Coronary artery (tissue), 2 donors: ENCODE data around the gene RNPEP.

Experiments used
- DNase-seq: peaks from one replicate; pipeline ENCODE4 v3.0.0-alpha.2; 2017; ENCODE audit warnings: low spot score
- H3K27ac ChIP-seq, 2 donors: fragments of 200-600 bp; sonication (generic); one replicate each; pipeline ENCODE4 v1.5.1; 2016 to 2019
- H3K4me3 ChIP-seq: fragments of 200-600 bp; sonication (generic); 2 replicates; pipeline ENCODE4 v1.5.1; 2016; ENCODE audit warnings: mild to moderate bottlenecking, moderate library complexity
- CTCF ChIP-seq: fragments of 200-600 bp; sonication (generic); IDR thresholded peaks from one replicate; pipeline ENCODE4 v1.5.1; 2019; ENCODE audit warnings: antibody characterized with exemption

Gene RNPEP

GRCh38 chr1:201984446-201984845 lies 2.0 kb downstream of the RNPEP start:
- Histone ChIP-seq H3K27ac (peak overlapping the region in 1 of 2 donors; percentile 6), H3K4me3 (peak overlapping the region; percentile 97)
- no peak for DNase-seq
- TF ChIP-seq CTCF, result no peak

- H3K27ac ChIP-seq, result no peak overlapping the region
These were observed 2.9 kb downstream of the RNPEP start for GRCh38 chr1:201985355-201985754.

GRCh38 chr1:201988601-201989000 lies 6.2 kb downstream of the RNPEP start:
- no peak for TF ChIP-seq CTCF
- Histone ChIP-seq H3K4me3 (no peak overlapping the region), H3K27ac (no peak overlapping the region)
- DNase-seq, result no peak

More at GRCh38 chr1:201985355-201985754, 2.9 kb downstream of the RNPEP start:
- no peak overlapping the region for H3K4me3 ChIP-seq
- no peak for DNase-seq
- no peak for TF ChIP-seq CTCF

GRCh38 chr1:201989354-201990128 lies 7.1 kb downstream of the RNPEP start:
- Histone ChIP-seq H3K4me3 (no peak overlapping the region), H3K27ac (no peak overlapping the region)
- no peak for TF ChIP-seq CTCF
- DNase-seq, result no peak

- no peak for DNase-seq
- no peak for TF ChIP-seq CTCF
- no peak overlapping the region for H3K27ac ChIP-seq
These were observed 8.0 kb downstream of the RNPEP start for GRCh38 chr1:201990427-201990826.

GRCh38 chr1:201999625-202000238 lies 17.3 kb downstream of the RNPEP start:
- H3K27ac ChIP-seq, result no peak overlapping the region
- no peak overlapping the region for H3K4me3 ChIP-seq
- peak; percentile 41 for TF ChIP-seq CTCF
- no peak for DNase-seq

More at GRCh38 chr1:201990427-201990826, 8.0 kb downstream of the RNPEP start:
- no peak overlapping the region for H3K4me3 ChIP-seq

GRCh38 chr1:202002507-202002906 lies 20.1 kb downstream of the RNPEP start:
- DNase-seq, result no peak
- Histone ChIP-seq H3K27ac (no peak overlapping the region), H3K4me3 (no peak overlapping the region)
- no peak for TF ChIP-seq CTCF
